Cardiac septum (tissue), 1 donor: ENCODE results near the gene SNX9. TPM values are rescaled to one million over a fixed set of nuclear protein-coding genes. Genes with fewer than 3 reads are reported as not detected.
"Not testable (repeated sequence)": the region's sequence is repeated elsewhere in the genome, so short reads cannot be mapped to it uniquely, and the experiment has no call there.

Source experiments
- DNase-seq: peaks from one replicate; pipeline ENCODE4 v3.0.0-alpha.2; 2020; ENCODE audit warnings: low spot score
- intact Hi-C: fragments of 100-400 bp; cut with DNase I; formaldehyde crosslinking; loops from one replicate; pipeline ENCODE4 v1.14.0; 2022
- total RNA-seq: library from RNA; stranded (reverse); fragmentation: NEBNext Ultra II Directional; extraction: Animal tissue kit (Norgen Biotek cat#: 25700); gene quantifications from one replicate; pipeline ENCODE4 v1.2.1, GENCODE V29; 2021
- donor health status: DM: no; HTN: no; CAD: no.

The SNX9 gene
- total RNA-seq, 1 donor from 2014 or later, result 34.2 TPM

GRCh38 chr6:157961832-157962575 is 139.0 kb downstream of the SNX9 start:
- intact Hi-C loops, result no loop called here
- no peak for DNase-seq

- intact Hi-C loops, result no loop called here
- DNase-seq, result no peak
These were observed 139.7 kb downstream of the SNX9 start for GRCh38 chr6:157962601-157963302.

GRCh38 chr6:157964100-157964499 is 141.1 kb downstream of the SNX9 start:
- intact Hi-C loops, result no loop called here
- no peak for DNase-seq

GRCh38 chr6:157965387-157965786 is 142.3 kb downstream of the SNX9 start:
- intact Hi-C loops, result no loop called here
- no peak for DNase-seq

- DNase-seq, result no peak
- intact Hi-C loops, result no loop called here
These were observed 143.5 kb downstream of the SNX9 start for GRCh38 chr6:157966589-157966977.

GRCh38 chr6:157967020-157967419 is 144.0 kb downstream of the SNX9 start:
- intact Hi-C loops, result no loop called here
- no peak for DNase-seq

- intact Hi-C loops, result no loop called here
- no peak for DNase-seq
These were observed 144.4 kb downstream of the SNX9 start for GRCh38 chr6:157967486-157967885.

- intact Hi-C loops, DNase-seq: not testable (repeated sequence)
These were observed 149.1 kb downstream of the SNX9 start for GRCh38 chr6:157972177-157972576.

GRCh38 chr6:157974341-157974894 is 151.4 kb downstream of the SNX9 start:
- intact Hi-C loops, result no loop called here
- DNase-seq, result no peak

GRCh38 chr6:157974967-157975366 is 151.9 kb downstream of the SNX9 start:
- no peak for DNase-seq
- intact Hi-C loops, result no loop called here

- no peak for DNase-seq
- intact Hi-C loops, result no loop called here
These were observed 152.4 kb downstream of the SNX9 start for GRCh38 chr6:157975456-157975855.

GRCh38 chr6:157976345-157977175 is 153.5 kb downstream of the SNX9 start:
- DNase-seq, result no peak
- intact Hi-C loops, result no loop called here

- intact Hi-C loops, result no loop called here
- DNase-seq, result peak; percentile 41
These were observed 154.2 kb downstream of the SNX9 start for GRCh38 chr6:157977176-157977804.

- DNase-seq, result no peak
- intact Hi-C loops, result no loop called here
These were observed 155.2 kb downstream of the SNX9 start for GRCh38 chr6:157978021-157978783.

GRCh38 chr6:157980288-157981131 is 157.5 kb downstream of the SNX9 start:
- peak; percentile 76 for DNase-seq
- intact Hi-C loops, result loop anchor here (5.0 kb wide), 3 partner anchors 47 to 92 kb away; no protein-coding TSS in a partner anchor

GRCh38 chr6:157981132-157981394 is 158.0 kb downstream of the SNX9 start:
- no peak for DNase-seq
- intact Hi-C loops, result loop anchor here (5.0 kb wide), 3 partner anchors 46 to 91 kb away; no protein-coding TSS in a partner anchor

GRCh38 chr6:157981395-157982101 is 158.5 kb downstream of the SNX9 start, which contains the start of gene SYNJ2:
SYNJ2 (plus strand) TSS chr6:157981863; CDS start chr6:157981962, 99 bp downstream.
- DNase-seq, result peak; percentile 94
- intact Hi-C loops, result loop anchor here (5.0 kb wide), 3 partner anchors 46 to 91 kb away; no protein-coding TSS in a partner anchor
